Hepatocyte (in vitro differentiated cells): ENCODE results near the gene BMPR1A. TPM values are rescaled to one million over a fixed set of nuclear protein-coding genes. Genes with fewer than 3 reads are reported as not detected.

ENCODE experiments used
- DNase-seq: peaks from one replicate; pipeline ENCODE4 v3.0.0-alpha.2; 2016; ENCODE audit warnings: low spot score
- H2AFZ ChIP-seq: fragments of 200-600 bp; sonication (generic); 2 replicates; pipeline ENCODE4 v1.6.0; 2016; ENCODE audit warnings: antibody characterized with exemption, mild to moderate bottlenecking
- H3K27ac ChIP-seq: fragments of 200-600 bp; sonication (generic); 2 replicates; pipeline ENCODE4 v1.5.1; 2016; ENCODE audit warnings: mild to moderate bottlenecking
- H3K27me3 ChIP-seq: fragments of 200-600 bp; sonication (generic); 2 replicates; pipeline ENCODE4 v1.6.1; 2016
- H3K36me3 ChIP-seq: fragments of 200-600 bp; sonication (generic); replicated peaks from 2 replicates; pipeline ENCODE4 v1.5.1; 2016; ENCODE audit warnings: low read depth; ENCODE audit not compliant: insufficient read depth
- H3K4me1 ChIP-seq: fragments of 200-600 bp; sonication (generic); 2 replicates; pipeline ENCODE4 v1.5.1; 2016; ENCODE audit warnings: mild to moderate bottlenecking, moderate library complexity; ENCODE audit not compliant: insufficient read depth
- H3K4me2 ChIP-seq: fragments of 200-600 bp; sonication (generic); 2 replicates; pipeline ENCODE4 v1.6.0; 2016
- H3K4me3 ChIP-seq: fragments of 200-600 bp; sonication (generic); 2 replicates; pipeline ENCODE4 v1.5.1; 2016; ENCODE audit warnings: mild to moderate bottlenecking
- H3K79me2 ChIP-seq: fragments of 200-600 bp; sonication (generic); 2 replicates; pipeline ENCODE4 v1.6.0; 2017; ENCODE audit warnings: mild to moderate bottlenecking
- H3K9me2 ChIP-seq: fragments of 200-600 bp; sonication (generic); replicated peaks from 2 replicates; pipeline ENCODE4 v1.6.0; 2017; ENCODE audit warnings: mild to moderate bottlenecking; ENCODE audit not compliant: insufficient read depth
- H3K9me3 ChIP-seq: fragments of 200-600 bp; sonication (generic); 2 replicates; pipeline ENCODE4 v1.5.1; 2016; ENCODE audit warnings: low read depth, mild to moderate bottlenecking
- H4K20me1 ChIP-seq: fragments of 200-600 bp; sonication (generic); 2 replicates; pipeline ENCODE4 v1.6.0; 2016; ENCODE audit warnings: mild to moderate bottlenecking; ENCODE audit not compliant: insufficient read depth, poor library complexity, severe bottlenecking
- EZH2 ChIP-seq: fragments of 200-600 bp; sonication (generic); IDR thresholded peaks from 2 replicates; pipeline ENCODE4 v1.6.1; 2016; ENCODE audit warnings: antibody characterized with exemption, mild to moderate bottlenecking, borderline replicate concordance
- EZH2phosphoT487 ChIP-seq: fragments of 200-600 bp; sonication (generic); IDR thresholded peaks from one replicate; pipeline ENCODE4 v1.6.1; 2018; ENCODE audit warnings: antibody characterized with exemption, mild to moderate bottlenecking, low read depth, moderate library complexity; ENCODE audit not compliant: unreplicated experiment, severe bottlenecking
- WGBS: methylation state at CpG from one replicate; pipeline ENCODE4 v1.1.6; 2016; ENCODE audit warnings: low lambda C conversion rate; ENCODE audit errors: missing lambda C conversion rate; 5-methylcytosine and 5-hydroxymethylcytosine counted together
- polyA plus RNA-seq: library from polyadenylated mRNA; unstranded; fragments of >200 nt; fragmentation: Nextera tagmentation; extraction: Ambion mirVana; gene quantifications from 2 replicates; pipeline ENCODE4 v1.2.1, GENCODE V29; 2016
- total RNA-seq: library from RNA; depleted of rRNA; stranded (reverse); fragments of >200 nt; gene quantifications from 2 replicates; pipeline ENCODE4 v1.2.3, GENCODE V29; 2014
- TF ChIP-seq, protein P1 (sequence below): fragments of 200-600 bp; sonication (generic); IDR thresholded peaks from 2 replicates; pipeline ENCODE4 v1.5.1; 2016; ENCODE audit warnings: antibody characterized with exemption, mild to moderate bottlenecking; ENCODE audit not compliant: poor library complexity

BMPR1A gene
- total and polyA plus RNA-seq, 2 experiments from 2014 or later = 25.1 to 58.0 TPM

DNA sequence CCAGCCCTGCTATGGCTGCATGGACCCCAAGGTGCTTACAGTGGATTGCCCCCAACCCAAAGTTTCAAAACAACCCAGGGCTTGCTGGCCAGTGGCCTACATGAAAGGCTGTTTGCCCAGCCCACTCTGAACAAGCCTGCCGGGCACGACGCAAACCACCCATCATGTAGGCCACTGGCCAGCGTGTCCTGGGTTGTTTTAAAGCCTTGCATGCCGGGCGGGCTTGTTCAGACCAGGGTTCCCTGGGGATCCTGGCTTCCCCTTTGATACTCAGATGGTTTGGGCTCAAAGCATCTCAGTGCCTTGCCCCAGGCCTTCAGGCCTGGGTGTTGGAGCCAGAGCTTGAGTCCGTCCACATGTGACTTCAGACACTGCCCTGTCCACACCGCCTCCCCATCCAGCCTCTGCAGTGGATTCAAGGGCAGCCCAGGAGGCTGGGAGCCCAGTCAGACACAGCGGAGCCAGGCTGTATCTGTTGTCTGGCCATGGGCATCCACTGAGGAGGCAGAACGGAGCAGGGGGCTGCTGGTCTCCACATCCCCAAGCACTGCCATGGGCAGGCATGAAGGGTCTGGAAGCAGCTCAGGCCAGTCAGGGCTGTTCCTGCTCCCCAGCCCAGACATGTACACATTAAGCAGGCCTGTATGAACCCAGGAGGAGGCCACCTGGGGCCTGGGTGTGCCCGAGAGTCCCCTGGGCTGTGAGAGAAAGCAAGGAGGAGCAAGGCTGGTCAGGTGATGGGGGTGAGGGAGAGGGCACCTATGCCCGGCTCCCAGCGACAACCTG, 207.8 kb downstream of the BMPR1A start:
- no peaks in the 10 kb centered on the region for H3K9me3 ChIP-seq
- H3K27me3 ChIP-seq = no peaks in the 10 kb centered on the region
- TF ChIP-seq, protein P1, sequence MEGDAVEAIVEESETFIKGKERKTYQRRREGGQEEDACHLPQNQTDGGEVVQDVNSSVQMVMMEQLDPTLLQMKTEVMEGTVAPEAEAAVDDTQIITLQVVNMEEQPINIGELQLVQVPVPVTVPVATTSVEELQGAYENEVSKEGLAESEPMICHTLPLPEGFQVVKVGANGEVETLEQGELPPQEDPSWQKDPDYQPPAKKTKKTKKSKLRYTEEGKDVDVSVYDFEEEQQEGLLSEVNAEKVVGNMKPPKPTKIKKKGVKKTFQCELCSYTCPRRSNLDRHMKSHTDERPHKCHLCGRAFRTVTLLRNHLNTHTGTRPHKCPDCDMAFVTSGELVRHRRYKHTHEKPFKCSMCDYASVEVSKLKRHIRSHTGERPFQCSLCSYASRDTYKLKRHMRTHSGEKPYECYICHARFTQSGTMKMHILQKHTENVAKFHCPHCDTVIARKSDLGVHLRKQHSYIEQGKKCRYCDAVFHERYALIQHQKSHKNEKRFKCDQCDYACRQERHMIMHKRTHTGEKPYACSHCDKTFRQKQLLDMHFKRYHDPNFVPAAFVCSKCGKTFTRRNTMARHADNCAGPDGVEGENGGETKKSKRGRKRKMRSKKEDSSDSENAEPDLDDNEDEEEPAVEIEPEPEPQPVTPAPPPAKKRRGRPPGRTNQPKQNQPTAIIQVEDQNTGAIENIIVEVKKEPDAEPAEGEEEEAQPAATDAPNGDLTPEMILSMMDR = no peak
- TF ChIP-seq EZH2phosphoT487 (no peak), EZH2 (no peak)
- H2AFZ ChIP-seq = no peak overlapping the region
- peak; percentile 5 for DNase-seq
- 91% methylated on average over 13 of the region's 13 CpGs for WGBS
- no peaks in the 10 kb centered on the region for H3K9me2 ChIP-seq
- H3K4me1 ChIP-seq = peaks cover 10% of the 10 kb centered on the region
- no peak overlapping the region for H3K27ac ChIP-seq
- no peak overlapping the region for H3K4me2 ChIP-seq
- H3K79me2 ChIP-seq = no peaks in the 10 kb centered on the region
- no peaks in the 10 kb centered on the region for H4K20me1 ChIP-seq
- no peak overlapping the region for H3K4me3 ChIP-seq
- no peaks in the 10 kb centered on the region for H3K36me3 ChIP-seq

DNA sequence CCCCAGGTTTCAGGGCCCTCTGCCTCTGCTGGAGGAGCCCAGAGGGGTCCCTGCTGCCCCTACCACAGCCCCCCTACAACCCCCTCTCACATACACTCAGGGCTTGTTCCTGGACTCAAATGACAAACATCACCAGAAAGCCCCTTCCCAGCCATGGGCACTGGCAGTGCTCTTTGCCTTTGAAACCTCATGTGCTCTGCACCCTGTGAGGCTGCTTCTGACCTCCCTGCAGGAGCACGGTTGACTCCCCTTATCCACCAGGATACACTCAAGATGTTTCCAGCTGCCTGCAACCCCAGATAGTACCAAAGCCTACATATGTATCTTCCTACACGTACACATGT, 208.4 kb downstream of the BMPR1A start:
- H3K9me3 ChIP-seq = no peaks in the 10 kb centered on the region
- DNase-seq = no peak
- H2AFZ ChIP-seq = no peak overlapping the region
- WGBS = 90% methylated on average over 2 of the region's 2 CpGs
- H3K36me3 ChIP-seq = no peaks in the 10 kb centered on the region
- no peak overlapping the region for H3K27ac ChIP-seq
- no peaks in the 10 kb centered on the region for H4K20me1 ChIP-seq
- H3K9me2 ChIP-seq = no peaks in the 10 kb centered on the region
- H3K27me3 ChIP-seq = no peaks in the 10 kb centered on the region
- TF ChIP-seq, protein P1 = no peak
- no peak for TF ChIP-seq EZH2phosphoT487
- TF ChIP-seq EZH2 = no peak
- no peak overlapping the region for H3K4me3 ChIP-seq
- H3K4me1 ChIP-seq = peaks cover 12% of the 10 kb centered on the region
- no peak overlapping the region for H3K4me2 ChIP-seq
- no peaks in the 10 kb centered on the region for H3K79me2 ChIP-seq

DNA sequence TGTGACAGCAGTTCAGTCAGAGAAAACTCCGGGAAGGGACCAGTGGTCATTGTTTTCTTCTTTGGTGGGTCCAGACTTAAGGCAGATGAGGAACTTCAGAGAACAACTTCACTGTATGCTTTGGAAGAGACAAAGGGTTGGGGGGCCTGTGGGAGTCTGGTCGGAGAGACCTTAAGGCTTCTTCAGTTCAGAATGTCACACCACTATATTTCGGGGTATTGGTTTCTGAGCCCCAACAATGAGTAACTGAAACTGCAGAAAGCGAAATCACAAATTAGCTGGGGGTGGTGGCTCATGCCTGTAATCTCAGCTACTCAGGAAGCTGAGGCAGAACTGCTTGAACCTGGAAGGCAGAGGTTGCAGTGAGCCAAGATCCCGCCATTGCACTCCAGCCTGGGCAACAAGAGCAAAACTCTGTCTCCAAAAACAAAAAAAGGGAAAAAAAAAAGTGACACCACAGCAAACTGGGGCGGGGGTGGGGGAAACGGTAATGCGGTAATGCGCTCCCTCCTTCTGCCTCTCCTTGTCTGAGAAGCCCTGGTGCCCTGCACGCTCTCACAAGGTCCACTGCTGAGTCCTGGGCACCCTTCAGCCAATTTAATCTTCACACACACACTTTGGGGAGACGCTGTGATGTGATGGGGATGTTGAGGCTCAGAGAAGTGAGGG, 209.7 kb downstream of the BMPR1A start:
- Histone ChIP-seq H3K4me3 (no peak overlapping the region), H3K27me3 (no peaks in the 10 kb centered on the region), H3K79me2 (no peaks in the 10 kb centered on the region), H2AFZ (peak overlapping the region; percentile 61), H3K4me1 (peaks cover 22% of the 10 kb centered on the region), H3K4me2 (no peak overlapping the region), H3K36me3 (no peaks in the 10 kb centered on the region), H3K9me2 (no peaks in the 10 kb centered on the region), H4K20me1 (no peaks in the 10 kb centered on the region), H3K9me3 (no peaks in the 10 kb centered on the region), H3K27ac (no peak overlapping the region)
- WGBS = 74% methylated on average over 11 of the region's 11 CpGs
- TF ChIP-seq, protein P1 = no peak
- TF ChIP-seq EZH2 (no peak), EZH2phosphoT487 (no peak)
- DNase-seq = no peak
